Measurements from ENCODE around the gene NUAK2. TPM values are rescaled to one million over a fixed set of nuclear protein-coding genes. Genes with fewer than 3 reads are reported as not detected.
A peak's percentile ranks its signal among the peaks of the same experiment; 100 is the strongest.

Gene NUAK2
- total and polyA plus RNA-seq, 9 donors: 1.2 to 53.2 (median 3.2) TPM

DNA sequence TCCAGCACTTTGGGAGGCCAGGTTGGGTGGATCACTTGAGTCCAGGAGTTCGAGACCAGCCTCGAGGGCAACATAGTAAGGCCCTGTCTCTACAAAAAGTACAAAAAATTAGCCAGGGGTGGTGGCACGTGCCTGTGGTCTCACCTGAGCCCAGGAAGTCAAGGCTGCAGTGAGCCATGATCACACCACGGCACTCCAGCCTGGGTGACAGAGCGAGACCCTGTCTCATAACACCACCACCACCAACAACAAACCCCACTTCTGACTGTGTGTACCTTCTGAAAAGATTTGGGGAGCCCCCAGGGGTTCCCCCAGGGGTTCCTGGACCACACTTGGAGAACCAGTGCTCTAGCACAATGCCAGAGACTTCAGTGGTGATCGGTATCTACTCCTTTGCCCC is 29.9 kb downstream of the NUAK2 start:
- H3K27ac ChIP-seq: no peak overlapping the region
- peaks cover 13% of the 10 kb centered on the region for H3K4me1 ChIP-seq (ENCODE audit: insufficient read depth)
- WGBS, 3 donors: 94 to 98% (median 95%) methylated on average over 6 of the region's 6 CpGs
- TF ChIP-seq, protein P1, sequence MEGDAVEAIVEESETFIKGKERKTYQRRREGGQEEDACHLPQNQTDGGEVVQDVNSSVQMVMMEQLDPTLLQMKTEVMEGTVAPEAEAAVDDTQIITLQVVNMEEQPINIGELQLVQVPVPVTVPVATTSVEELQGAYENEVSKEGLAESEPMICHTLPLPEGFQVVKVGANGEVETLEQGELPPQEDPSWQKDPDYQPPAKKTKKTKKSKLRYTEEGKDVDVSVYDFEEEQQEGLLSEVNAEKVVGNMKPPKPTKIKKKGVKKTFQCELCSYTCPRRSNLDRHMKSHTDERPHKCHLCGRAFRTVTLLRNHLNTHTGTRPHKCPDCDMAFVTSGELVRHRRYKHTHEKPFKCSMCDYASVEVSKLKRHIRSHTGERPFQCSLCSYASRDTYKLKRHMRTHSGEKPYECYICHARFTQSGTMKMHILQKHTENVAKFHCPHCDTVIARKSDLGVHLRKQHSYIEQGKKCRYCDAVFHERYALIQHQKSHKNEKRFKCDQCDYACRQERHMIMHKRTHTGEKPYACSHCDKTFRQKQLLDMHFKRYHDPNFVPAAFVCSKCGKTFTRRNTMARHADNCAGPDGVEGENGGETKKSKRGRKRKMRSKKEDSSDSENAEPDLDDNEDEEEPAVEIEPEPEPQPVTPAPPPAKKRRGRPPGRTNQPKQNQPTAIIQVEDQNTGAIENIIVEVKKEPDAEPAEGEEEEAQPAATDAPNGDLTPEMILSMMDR (IDR thresholded peaks at IDR 0.05): no peak
- no peak for TF ChIP-seq POLR2A (IDR thresholded peaks at IDR 0.05)
- TF ChIP-seq EP300 (IDR thresholded peaks at IDR 0.05): no peak
- no peaks in the 10 kb centered on the region for H3K27me3 ChIP-seq
- H3K36me3 ChIP-seq: no peaks in the 10 kb centered on the region
- H3K9me3 ChIP-seq: no peaks in the 10 kb centered on the region
- intact Hi-C loops (cut with DNase I): no loop called here
- DNase-seq: no peak
- no peak overlapping the region for H3K4me3 ChIP-seq

DNA sequence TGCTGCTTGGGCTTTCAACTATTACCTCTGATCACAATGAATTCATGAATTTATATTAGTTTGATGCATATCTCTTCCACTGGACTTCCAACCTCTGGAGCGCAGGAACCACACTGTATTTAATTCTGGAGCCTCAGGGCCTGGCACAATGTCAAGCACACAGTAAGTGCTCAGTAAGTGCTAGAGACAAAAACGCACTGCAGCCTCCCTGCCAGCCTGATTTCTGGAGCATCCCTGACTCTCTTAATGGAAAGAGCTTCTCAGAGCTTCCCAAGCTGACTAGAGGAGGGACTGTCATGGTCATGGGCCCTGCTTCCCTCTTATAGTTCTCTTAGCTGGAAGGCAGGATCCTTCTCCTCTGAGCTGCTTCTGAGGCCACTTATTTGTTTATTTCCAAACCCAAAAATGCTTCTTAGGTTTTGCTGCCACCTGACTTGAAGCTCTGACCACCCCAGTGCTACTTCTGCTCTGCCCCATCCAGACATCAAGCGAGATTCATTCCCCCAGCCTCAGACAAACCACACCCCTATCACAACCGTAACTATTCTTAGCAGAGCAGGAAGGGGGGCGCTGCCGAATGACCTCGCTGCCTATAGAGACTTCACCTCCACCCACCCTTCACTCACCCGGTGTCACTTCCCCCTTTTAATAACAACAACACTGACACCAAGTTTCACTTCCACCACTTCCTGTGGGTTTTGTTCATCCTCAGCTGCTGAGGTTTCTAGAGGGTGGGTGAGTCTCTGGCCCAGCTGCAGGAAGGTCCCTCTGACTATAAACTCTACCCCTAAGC is 33.6 kb downstream of the NUAK2 start:
- H3K36me3 ChIP-seq: no peaks in the 10 kb centered on the region
- no peak for TF ChIP-seq EP300 (IDR thresholded peaks at IDR 0.05)
- TF ChIP-seq, protein P1 (IDR thresholded peaks at IDR 0.05): no peak
- no peak overlapping the region for H3K4me3 ChIP-seq
- DNase-seq: no peak
- no peaks in the 10 kb centered on the region for H3K9me3 ChIP-seq
- intact Hi-C loops (cut with DNase I): no loop called here
- no peaks in the 10 kb centered on the region for H3K27me3 ChIP-seq
- H3K4me1 ChIP-seq (ENCODE audit: insufficient read depth): peaks cover 11% of the 10 kb centered on the region
- H3K27ac ChIP-seq: no peak overlapping the region
- WGBS, 3 donors: 67 to 78% (median 70%) methylated on average over 8 of the region's 8 CpGs

DNA sequence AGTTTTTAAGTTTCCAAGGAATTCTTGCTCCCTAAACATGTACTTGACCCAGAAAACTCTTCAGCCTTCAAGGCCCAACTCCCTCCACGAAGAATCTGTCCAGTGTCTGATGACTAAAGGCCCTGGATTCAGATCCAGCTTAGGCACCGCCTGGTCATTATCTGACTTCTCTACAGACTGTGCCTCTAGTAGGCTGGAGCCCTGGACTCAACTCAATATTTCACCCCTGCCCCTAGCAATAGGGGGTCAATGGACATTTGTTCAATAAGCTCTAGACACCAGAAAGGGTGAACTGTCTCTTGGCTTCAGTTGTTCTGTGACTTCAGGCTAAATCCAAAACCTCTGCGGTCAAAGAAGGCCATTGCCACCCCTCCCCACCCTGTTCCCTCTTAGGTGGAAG is 34.5 kb downstream of the NUAK2 start:
- 75 to 92% (median 84%) methylated on average over 3 of the region's 3 CpGs for WGBS, 3 donors
- H3K4me1 ChIP-seq (ENCODE audit: insufficient read depth): peaks cover 11% of the 10 kb centered on the region
- intact Hi-C loops (cut with DNase I): no loop called here
- no peak for DNase-seq
- H3K36me3 ChIP-seq: no peaks in the 10 kb centered on the region
- H3K27me3 ChIP-seq: no peaks in the 10 kb centered on the region
- no peak for TF ChIP-seq EP300 (IDR thresholded peaks at IDR 0.05)
- TF ChIP-seq POLR2A (IDR thresholded peaks at IDR 0.05): no peak
- TF ChIP-seq, protein P1 (IDR thresholded peaks at IDR 0.05): no peak
- H3K27ac ChIP-seq: no peak overlapping the region
- no peaks in the 10 kb centered on the region for H3K9me3 ChIP-seq
- no peak overlapping the region for H3K4me3 ChIP-seq

DNA sequence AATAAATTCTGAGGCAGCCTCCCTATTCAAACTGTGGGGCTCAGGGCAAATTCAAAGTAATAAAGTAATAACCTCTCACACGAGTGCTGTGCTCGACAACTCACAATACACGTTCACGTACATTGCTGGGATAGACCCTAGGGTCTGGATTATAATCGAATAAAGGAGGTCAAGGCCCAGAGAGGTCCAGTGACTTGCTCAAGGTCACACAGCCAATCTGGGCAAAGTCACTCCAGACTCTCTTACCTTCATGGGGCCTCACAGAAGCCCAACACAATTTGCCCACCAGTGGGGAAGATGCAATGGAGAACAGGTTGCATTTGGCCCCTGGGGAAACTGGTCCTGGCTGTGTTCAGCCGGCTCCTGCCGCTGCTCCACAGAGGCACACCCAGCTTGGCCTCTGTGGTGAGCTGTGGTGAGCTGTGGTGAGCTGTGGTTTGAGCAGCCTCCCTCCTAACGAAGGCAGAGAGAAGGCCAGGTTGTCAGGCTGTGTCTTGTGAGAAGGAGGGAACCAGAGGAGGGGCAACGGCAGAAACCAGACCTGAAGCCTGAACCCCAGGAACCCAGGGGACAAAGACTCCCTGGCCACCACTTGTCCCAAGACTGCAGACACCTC is 35.1 kb downstream of the NUAK2 start:
- no peaks in the 10 kb centered on the region for H3K9me3 ChIP-seq
- peaks cover 11% of the 10 kb centered on the region for H3K4me1 ChIP-seq (ENCODE audit: insufficient read depth)
- no peak overlapping the region for H3K4me3 ChIP-seq
- peak overlapping the region in 1 of 2 donors; percentile 53 for H3K27ac ChIP-seq
- H3K36me3 ChIP-seq: no peaks in the 10 kb centered on the region
- DNase-seq: no peak
- WGBS, 3 donors: 79 to 85% (median 83%) methylated on average over 9 of the region's 9 CpGs
- no peaks in the 10 kb centered on the region for H3K27me3 ChIP-seq
- intact Hi-C loops (cut with DNase I): no loop called here
- TF ChIP-seq, protein P1 (IDR thresholded peaks at IDR 0.05): no peak
- TF ChIP-seq EP300 (IDR thresholded peaks at IDR 0.05) (no peak), POLR2A (IDR thresholded peaks at IDR 0.05) (no peak)

All from ovary (tissue), 9 donors.